ENCODE data around the gene MCC.

MCC gene

DNA sequence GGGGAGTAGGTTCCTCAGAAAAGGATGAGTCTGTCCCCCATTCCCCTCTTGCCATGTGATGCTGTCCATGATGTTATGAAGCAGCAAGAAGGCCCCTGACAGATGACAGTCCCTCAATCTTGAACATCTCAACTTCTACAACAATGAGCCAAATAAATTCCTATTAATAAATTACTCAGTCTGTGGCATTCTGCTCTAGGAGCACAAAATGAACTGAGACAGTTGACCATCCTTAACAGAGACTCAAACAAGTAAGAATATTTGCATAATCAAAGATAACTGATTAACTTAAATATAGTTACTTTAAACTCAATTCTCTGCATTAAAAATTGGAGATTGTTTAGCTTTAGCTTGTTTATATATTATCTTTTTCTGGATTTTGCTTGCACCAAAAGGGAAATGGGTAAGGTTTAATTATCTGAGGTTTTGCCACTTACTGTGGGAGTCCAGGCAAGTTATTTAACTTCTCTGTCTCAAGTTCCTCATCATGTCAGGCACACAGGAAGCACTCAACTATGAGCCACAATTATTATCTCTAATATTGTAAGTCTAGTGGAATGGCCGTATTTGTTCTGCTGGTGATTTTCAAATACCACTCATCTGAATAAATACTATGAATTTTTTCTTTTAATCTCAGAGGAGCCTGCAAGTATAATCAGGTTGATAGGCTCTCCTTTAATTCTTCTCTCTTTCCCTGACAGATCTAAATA lies 216.4 kb downstream of the MCC start:
- DNase-seq, result no peak

DNA sequence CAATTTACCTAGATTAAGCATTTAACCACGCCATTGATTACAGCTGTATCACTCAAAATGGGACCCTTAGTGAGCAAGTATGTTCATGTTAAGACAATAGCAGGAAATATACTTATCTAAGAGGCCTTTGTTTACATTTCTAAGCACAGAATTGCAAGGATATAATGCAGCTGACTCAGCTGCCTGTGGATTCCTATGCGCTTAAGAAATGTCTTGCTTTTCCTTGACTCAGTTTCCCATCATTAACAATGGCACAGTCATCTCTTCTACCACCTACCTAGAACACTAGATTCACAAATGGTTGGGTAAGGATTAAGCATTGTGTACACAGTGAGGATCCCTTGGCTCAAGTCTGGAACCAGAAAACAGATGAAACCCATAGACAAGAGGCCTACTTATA lies 217.2 kb downstream of the MCC start:
- DNase-seq, result no peak

DNA sequence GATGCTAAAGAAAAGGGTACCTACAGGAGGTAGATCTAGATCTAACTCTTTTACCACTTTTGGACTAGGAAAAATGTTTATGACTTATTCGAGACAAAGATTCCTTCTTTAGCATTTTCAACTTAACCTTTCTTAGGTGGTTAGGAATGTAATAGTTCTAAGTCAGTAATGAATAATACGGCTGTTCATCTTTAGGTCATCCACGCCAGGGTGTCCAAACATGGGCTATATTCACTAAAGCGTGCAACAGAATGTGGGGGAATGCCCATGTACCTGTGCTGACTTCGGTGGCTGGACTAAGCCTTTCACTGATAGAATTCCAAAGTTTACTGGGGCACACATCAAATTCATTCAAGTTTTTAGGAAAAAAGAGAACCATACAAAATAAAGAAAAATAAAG lies 218.2 kb downstream of the MCC start:
- DNase-seq, result no peak

DNA sequence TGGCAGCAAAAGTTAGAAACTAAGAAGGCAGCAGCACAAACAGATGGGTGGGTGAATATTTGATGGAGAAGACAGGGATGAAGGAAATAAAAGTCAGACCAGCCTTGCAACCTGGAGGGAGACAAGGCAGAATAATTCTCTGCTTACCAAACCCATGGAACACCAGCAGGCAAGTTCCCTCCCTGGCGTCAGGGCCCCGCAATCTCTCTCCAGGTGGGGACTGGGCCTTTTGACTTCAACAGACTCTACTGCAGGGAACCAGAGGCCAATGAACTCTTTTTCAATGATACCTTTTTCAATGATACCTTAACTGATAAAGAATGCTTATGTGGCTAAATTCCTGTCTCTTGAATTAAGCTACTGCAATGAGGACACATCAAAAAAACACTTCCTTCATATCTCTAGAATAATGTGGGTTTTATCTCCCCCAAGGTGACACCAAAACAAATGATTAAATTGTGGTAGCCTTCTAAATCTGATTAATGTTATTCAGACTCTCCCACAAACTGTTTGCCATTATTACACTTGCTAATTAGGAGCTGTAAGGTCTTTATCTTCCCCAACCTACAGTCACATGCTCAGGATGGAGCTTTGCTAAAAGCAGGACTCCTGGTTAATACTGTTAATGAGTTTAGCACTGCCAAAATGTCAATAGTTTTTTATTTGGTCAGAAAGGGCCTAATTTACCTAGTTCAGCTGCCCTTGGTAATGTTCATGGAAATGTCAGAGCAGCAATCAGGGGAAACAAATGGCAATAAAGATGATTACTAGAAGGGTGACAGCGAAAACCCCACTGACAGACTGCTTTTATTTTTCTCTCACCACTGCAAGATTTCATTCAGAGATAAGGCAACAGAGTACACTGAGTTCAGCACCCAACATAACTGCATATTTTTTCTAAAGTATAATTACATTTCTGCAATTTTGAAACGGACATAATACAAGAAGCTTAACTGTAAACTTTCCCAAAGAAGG lies 218.9 kb downstream of the MCC start:
- DNase-seq, result no peak

GRCh38 chr5:113268232-113268631 lies 220.0 kb downstream of the MCC start:
- no peak for DNase-seq

DNA sequence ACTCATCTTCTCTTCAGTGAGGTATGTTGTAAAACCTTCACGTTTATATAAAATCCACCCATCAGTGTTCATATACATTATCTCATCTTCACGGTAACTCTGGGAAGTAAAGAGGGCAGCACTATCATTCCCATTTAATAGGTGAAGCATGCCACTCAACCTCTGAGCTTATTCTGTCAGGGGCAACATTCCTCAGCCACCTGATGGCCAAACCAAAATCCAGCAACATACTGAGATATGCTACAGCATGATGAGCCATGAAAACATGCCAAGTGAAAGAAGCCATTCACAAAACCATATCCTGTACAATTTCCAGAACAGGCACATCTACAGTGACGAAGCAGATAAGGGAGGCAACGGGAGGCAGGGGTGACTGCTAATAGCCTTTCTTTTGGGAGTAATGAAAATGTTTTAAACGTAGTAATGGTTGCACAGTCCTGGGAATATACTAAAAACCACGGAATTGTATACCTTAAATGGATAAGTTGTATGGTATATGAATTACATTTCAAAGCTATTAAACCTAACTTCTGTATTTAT lies 220.8 kb downstream of the MCC start:
- DNase-seq, result no peak

GRCh38 chr5:113266913-113267227 lies 221.4 kb downstream of the MCC start:
- DNase-seq, result no peak

DNA sequence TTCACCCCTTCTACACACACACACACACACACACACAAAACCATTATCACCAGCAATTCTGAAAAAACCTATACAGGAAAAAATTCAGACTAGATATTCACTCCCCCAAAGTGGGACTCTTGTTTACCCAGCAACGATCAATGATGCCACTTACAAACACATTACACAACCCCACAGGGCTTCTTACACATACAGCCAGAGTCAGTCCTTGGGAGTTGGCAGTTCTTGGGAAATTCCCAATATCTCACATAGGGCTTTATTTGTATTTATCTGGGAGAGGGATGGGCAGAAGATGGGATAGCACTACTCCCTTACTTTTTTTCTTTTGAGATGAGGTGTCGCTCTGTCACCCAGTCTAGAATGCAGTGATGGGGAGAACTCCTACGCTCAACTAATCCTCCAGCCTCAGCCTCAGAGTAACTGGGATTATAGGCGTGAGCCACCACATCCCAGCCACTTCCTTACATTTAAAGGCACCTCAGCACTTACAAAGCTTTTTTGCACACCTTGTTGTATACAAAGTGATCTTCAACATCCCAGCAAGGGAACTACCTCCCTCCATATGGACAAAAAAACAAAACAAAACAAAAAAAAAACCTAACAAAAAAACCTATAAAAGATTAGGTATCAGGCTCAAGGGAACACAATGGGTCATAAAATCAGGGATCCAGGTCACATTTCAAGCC lies 221.9 kb downstream of the MCC start:
- DNase-seq, result no peak

DNA sequence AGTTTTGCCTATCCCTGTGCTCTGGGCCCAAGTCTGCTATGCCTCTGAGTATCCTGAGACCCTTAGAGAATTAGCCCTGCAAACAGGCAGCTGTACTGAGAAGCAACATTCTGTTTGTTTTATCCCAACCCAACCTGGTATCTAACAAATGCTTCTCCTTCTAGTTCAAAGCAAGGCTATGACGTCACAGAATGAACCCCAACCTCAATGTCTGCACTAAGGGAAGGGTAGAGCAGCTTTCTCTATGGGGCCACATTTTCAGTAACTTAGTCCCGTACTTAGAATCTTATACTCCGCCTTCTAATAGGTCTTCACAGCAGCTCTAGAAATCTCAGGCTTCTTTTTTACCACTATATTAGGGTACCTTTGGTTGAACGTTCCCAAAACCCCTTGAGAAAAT lies 223.1 kb downstream of the MCC start:
- no peak for DNase-seq

DNA sequence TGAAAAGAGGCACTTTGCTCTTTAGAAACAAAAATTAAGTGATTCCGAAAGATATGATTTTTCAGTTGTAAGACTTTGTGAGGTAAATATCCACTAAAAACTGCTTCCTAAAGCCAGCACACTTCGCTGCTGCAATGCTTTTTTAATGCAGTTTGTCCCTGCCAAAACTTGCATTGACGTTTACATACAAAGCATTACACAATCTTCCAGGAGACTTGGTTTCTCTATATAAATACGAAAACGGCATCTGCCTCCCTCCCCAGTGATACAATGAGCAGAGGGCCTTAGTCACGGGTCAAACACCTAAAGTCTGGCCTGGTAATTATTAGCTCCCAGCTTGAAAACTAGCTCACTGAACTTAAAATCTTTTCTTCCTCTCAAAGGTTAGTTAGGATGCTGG lies 224.2 kb downstream of the MCC start:
- no peak for DNase-seq

GRCh38 chr5:113263545-113263944 lies 224.7 kb downstream of the MCC start:
- no peak for DNase-seq

DNA sequence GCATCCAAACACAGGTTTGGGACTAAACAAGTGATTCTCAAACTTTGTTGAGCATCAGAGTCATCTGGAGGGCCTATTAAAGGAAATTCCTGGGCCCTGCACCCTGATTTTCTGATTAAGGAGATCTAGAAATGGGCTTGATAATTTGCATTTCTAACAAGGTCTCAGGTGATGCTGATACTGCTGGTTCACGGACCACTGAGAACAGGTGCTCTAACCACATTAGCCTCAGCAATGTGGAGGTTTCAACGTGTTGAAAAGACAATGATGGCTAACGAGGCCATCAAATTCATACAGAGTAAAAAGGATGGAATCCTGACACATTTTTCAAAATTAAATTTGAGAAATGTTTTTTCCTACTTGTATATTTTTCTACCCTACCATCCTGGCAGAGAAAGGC lies 225.6 kb downstream of the MCC start:
- DNase-seq, result no peak

GRCh38 chr5:113259034-113259433 lies 229.2 kb downstream of the MCC start:
- DNase-seq, result no peak

- peak in 2 of 56 donors; percentile 3 to 4 for DNase-seq
Measured at GRCh38 chr5:113257545-113257944, 230.7 kb downstream of the MCC start.

DNA sequence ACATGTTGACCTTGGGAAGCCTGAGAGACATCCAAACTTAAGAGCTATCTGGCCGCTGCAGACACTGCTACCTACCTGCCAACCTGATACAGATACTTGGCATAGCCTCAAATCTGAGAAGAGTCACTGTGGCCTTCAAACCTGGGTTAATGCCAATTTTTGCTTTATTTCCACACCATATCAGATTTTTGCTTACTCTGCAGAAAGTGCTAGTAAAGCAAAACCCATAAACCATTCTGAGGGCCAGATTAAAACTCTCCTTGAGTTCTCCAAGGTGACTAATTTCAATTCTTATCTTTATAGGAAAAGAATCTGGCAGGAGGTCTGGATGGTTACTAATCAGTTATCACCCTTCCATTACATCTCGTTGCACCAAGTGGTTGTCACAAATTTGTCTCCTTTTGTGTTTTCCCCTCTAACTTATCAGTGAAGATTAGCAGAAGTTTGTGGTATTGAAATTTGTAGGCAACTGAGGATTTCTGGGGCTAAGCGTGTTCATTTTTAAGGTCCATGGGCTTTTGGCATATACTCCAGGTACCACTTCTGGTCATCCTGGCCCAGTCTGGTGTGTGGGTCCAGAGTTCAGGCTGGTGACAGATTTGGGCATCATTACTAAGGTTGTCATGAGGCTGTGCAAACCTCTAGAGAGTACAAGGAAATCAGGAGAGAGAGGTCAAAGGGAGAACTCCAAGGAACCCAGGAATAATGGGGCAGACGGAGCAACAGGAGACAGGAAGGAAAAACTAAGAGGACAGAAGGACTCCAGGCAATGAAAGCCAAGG lies 231.4 kb downstream of the MCC start:
- no peak for DNase-seq

- DNase-seq, result no peak
Measured at GRCh38 chr5:113255579-113256386, 232.5 kb downstream of the MCC start.

DNA sequence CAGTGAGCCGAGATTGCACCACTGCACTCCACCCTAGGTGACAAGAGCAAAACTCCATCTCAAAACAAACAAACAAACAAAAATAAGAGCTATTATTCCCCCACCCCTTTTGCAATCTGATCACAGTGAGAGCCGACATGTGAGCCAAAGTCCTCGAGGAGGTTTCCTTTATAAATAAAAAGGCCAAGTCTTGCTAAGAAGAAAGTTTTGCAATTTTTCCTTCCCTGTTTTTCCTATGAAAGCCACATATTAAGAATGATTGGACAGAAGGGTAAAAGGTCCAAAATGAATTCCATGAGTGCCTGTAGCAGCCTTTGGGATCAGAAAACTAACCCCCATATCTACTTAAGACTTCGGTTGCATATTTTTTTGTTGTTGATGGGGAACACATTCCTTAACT lies 233.1 kb downstream of the MCC start:
- DNase-seq, result no peak

DNA sequence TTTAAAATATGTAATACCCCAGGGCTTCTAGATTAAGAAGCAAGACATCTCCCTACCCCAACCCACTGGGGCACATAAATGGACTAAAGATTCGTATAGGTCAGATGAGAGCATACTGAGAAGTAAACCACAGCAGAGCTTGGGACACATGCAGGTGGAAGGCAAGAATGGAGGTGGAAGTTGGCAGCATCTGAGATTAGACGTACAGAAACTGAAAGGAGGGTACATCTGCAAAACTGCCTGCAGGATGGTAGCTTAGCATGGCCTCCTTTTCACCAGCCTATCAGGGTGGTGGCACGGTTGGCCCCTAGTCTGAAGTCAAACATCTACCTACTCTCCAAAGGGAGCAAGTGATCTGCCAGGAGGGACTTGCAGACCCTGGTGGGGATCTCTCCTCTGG lies 235.2 kb downstream of the MCC start:
- no peak for DNase-seq

DNA sequence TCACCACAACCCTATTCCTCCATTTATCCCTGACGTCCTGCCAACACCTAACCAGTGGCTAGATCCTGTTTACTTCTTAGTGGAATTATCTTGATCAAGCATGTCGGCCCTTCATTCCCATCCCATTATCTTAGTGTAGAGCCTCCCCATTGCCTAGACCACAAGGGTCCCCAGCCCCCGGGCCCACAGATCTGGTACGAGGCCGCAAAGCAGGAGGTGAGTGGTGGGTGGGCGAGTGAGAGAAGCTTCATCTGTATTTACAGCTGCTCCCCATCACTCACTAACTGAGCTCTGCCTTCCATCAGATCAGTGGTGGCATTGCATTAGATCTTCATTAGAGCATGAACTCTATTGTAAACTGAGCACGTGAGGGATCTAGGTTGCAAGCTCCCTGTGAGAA lies 236.2 kb downstream of the MCC start:
- DNase-seq, result no peak

- no peak for DNase-seq
Measured at GRCh38 chr5:113250341-113250953, 237.8 kb downstream of the MCC start.
